Measurements from ENCODE around the gene MATK. TPM values are rescaled to one million over a fixed set of nuclear protein-coding genes. Genes with fewer than 3 reads are reported as not detected.

MATK gene
- total RNA-seq, 2 donors from 2014 or later = 5.7 to 5.8 TPM

DNA sequence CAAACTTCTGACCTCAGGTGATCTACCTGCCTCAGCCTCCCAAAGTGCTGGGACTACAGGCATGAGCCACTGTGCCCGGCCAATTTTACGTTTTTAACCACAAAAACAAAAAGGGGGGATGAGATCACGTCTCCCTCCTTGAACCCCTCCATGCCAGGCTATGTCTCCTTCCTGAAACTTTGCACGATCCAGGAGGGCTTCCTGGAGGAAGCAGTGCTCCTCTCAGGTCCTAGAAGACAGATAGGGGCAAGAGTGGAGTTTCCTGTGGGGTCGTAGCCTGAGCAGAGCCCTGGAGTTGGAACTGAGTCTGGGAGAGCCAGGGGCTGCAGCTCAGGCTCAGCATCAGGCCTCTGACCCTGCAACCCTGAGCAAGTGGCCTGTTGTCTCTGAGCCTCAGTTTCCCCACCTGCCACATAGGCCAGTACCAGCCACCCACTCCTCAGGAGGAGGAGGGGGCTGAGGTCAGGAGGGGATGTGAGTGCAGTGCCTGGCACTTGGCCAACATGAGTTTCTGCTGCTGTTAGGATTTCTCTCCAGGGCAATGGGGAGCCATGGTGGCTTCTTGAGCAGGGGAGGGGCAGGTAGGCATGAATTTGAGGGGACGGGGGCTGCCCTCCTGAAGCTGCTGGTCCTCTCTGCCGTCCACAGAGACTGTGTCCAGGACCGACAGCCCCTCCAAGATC is 40.7 kb downstream of the MATK start:
- H3K27me3 Mint-ChIP-seq (ENCODE audit: insufficient read depth) = no peaks in the 10 kb centered on the region
- peaks cover 2% of the 10 kb centered on the region for H3K4me1 Mint-ChIP-seq
- no peak overlapping the region for H3K4me3 ChIP-seq (ENCODE audit: low read length)
- no peak overlapping the region for H3K9ac ChIP-seq (ENCODE audit: extremely low read depth, low read length, poor library complexity, severe bottlenecking)
- no peak for DNase-seq
- peaks cover 11% of the 10 kb centered on the region for H3K36me3 Mint-ChIP-seq (ENCODE audit: low read depth)
- no peak overlapping the region for H3K27ac Mint-ChIP-seq
- no peaks in the 10 kb centered on the region for H3K36me3 ChIP-seq (ENCODE audit: control insufficient read depth, insufficient read depth, low read length)
- no peak overlapping the region for H3K4me3 Mint-ChIP-seq
- TF ChIP-seq, protein P1, sequence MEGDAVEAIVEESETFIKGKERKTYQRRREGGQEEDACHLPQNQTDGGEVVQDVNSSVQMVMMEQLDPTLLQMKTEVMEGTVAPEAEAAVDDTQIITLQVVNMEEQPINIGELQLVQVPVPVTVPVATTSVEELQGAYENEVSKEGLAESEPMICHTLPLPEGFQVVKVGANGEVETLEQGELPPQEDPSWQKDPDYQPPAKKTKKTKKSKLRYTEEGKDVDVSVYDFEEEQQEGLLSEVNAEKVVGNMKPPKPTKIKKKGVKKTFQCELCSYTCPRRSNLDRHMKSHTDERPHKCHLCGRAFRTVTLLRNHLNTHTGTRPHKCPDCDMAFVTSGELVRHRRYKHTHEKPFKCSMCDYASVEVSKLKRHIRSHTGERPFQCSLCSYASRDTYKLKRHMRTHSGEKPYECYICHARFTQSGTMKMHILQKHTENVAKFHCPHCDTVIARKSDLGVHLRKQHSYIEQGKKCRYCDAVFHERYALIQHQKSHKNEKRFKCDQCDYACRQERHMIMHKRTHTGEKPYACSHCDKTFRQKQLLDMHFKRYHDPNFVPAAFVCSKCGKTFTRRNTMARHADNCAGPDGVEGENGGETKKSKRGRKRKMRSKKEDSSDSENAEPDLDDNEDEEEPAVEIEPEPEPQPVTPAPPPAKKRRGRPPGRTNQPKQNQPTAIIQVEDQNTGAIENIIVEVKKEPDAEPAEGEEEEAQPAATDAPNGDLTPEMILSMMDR (conservative IDR thresholded peaks at IDR 0.05) = no peak
- no peaks in the 10 kb centered on the region for H3K9me3 ChIP-seq (ENCODE audit: control insufficient read depth, low read length)
- no peaks in the 10 kb centered on the region for H3K27me3 ChIP-seq (ENCODE audit: control insufficient read depth, insufficient read depth, low read length, poor library complexity, severe bottlenecking)
- H3K27ac ChIP-seq (ENCODE audit: low read depth, low read length) = no peak overlapping the region
- no peaks in the 10 kb centered on the region for H3K9me3 Mint-ChIP-seq
- no peaks in the 10 kb centered on the region for H3K4me1 ChIP-seq (ENCODE audit: control insufficient read depth, insufficient read depth, low read length)
- WGBS, 2 experiments (ENCODE audit: insufficient coverage in 1 of 2, insufficient read length in 1 of 2) = 79 to 88% methylated on average over 4 to 8 of the region's 8 CpGs

DNA sequence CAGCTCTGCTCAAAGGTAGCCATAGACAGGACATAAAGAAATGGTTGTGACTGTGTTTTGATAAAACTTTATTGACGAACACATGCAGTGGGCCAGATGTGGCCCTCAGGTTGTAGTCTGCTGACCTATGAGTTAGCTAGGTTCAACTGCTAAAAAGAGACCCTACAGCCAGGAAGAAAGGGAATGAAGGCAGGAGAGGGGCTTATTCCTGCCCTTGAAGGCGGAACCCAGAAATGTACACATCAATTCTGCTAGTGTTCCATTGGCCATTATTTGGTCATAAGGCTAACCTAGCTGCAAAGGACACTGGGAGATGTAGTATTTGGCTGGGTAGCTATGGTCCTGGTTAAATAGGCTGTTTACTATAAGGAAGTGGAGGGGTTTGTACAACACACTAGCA is 42.7 kb downstream of the MATK start:
- DNase-seq = no peak
- H3K27me3 Mint-ChIP-seq (ENCODE audit: insufficient read depth) = no peaks in the 10 kb centered on the region
- peaks cover 2% of the 10 kb centered on the region for H3K4me1 Mint-ChIP-seq
- no peak overlapping the region for H3K9ac ChIP-seq (ENCODE audit: extremely low read depth, low read length, poor library complexity, severe bottlenecking)
- no peaks in the 10 kb centered on the region for H3K27me3 ChIP-seq (ENCODE audit: control insufficient read depth, insufficient read depth, low read length, poor library complexity, severe bottlenecking)
- no peaks in the 10 kb centered on the region for H3K4me1 ChIP-seq (ENCODE audit: control insufficient read depth, insufficient read depth, low read length)
- no peak overlapping the region for H3K27ac ChIP-seq (ENCODE audit: low read depth, low read length)
- H3K9me3 ChIP-seq (ENCODE audit: control insufficient read depth, low read length) = no peaks in the 10 kb centered on the region
- H3K4me3 Mint-ChIP-seq = no peak overlapping the region
- TF ChIP-seq, protein P1 (conservative IDR thresholded peaks at IDR 0.05) = no peak
- no peaks in the 10 kb centered on the region for H3K36me3 Mint-ChIP-seq (ENCODE audit: low read depth)
- H3K27ac Mint-ChIP-seq = no peak overlapping the region
- 94 to 96% methylated on average over 2 of the region's 2 CpGs for WGBS, 2 experiments (ENCODE audit: insufficient coverage in 1 of 2, insufficient read length in 1 of 2)
- H3K36me3 ChIP-seq (ENCODE audit: control insufficient read depth, insufficient read depth, low read length) = no peaks in the 10 kb centered on the region
- H3K4me3 ChIP-seq (ENCODE audit: low read length) = no peak overlapping the region
- no peaks in the 10 kb centered on the region for H3K9me3 Mint-ChIP-seq

DNA sequence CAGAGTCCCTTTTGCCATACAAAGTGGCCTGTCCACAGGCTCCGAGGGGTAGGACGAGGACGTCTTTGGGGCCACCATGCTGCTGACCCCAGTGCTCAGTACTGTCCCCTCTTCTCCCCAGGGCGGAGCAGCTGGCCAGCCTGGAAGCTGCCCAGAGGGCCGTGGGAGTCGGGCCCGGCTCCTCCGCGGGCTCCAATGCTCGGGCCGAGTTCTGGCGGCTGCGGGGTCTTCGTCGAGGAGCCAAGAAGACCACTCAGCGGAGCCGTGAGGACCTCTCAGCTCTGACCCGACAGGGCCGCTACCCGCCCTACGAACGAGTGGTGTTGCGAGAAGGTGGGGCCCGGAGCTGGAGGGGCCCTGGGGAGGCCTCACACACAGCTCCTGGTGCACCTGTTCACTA is 45.8 kb downstream of the MATK start:
- 89 to 95% methylated on average over 21 to 24 of the region's 24 CpGs for WGBS, 2 experiments (ENCODE audit: insufficient coverage in 1 of 2, insufficient read length in 1 of 2)

More for the DNA sequence above, 45.8 kb downstream of the MATK start:
- Histone ChIP-seq H3K9me3 (ENCODE audit: control insufficient read depth, low read length) (no peaks in the 10 kb centered on the region), H3K36me3 (ENCODE audit: control insufficient read depth, insufficient read depth, low read length) (no peaks in the 10 kb centered on the region), H3K9ac (ENCODE audit: extremely low read depth, low read length, poor library complexity, severe bottlenecking) (no peak overlapping the region), H3K4me1 (ENCODE audit: control insufficient read depth, insufficient read depth, low read length) (no peaks in the 10 kb centered on the region), H3K27ac (ENCODE audit: low read depth, low read length) (no peak overlapping the region), H3K27me3 (ENCODE audit: control insufficient read depth, insufficient read depth, low read length, poor library complexity, severe bottlenecking) (no peaks in the 10 kb centered on the region), H3K4me3 (ENCODE audit: low read length) (no peak overlapping the region)
- TF ChIP-seq, protein P1 (conservative IDR thresholded peaks at IDR 0.05) = no peak
- no peak for DNase-seq
- no peaks in the 10 kb centered on the region for H3K27me3 Mint-ChIP-seq (ENCODE audit: insufficient read depth)
- H3K4me1 Mint-ChIP-seq = peaks cover 2% of the 10 kb centered on the region
- no peaks in the 10 kb centered on the region for H3K36me3 Mint-ChIP-seq (ENCODE audit: low read depth)
- H3K9me3 Mint-ChIP-seq = no peaks in the 10 kb centered on the region
- no peak overlapping the region for H3K27ac Mint-ChIP-seq
- no peak overlapping the region for H3K4me3 Mint-ChIP-seq
